Measurements from ENCODE around the gene KHK.
A peak's percentile ranks its signal among the peaks of the same experiment; 100 is the strongest.

The KHK gene

DNA sequence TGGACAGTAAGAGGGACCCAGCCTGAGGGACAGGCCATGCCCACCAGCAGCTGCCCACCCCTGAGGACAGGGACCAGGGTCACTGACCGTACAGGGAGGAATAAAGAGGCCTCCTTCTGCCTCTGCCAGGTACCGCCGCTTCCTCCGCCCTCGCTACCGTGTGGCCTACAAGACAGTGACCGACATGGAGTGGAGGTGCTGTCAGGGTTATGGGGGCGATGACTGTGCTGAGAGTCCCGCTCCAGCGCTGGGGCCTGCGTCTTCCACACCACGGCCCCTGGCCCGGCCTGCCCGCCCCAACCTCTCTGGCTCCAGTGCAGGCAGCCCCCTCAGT is 6.0 kb upstream of the KHK start:
- H3K4me1 ChIP-seq (ENCODE audit: control insufficient read depth in 5 of 5, insufficient read depth in 5 of 5, low read length in 5 of 5) = peaks cover 2 to 63% (median 51%) of the 10 kb centered on the region in 5 donors
- H3K4me3 ChIP-seq (ENCODE audit: low read depth in 1 of 5, low read length in 5 of 5) = no peak overlapping the region
- H3K27me3 ChIP-seq (ENCODE audit: control insufficient read depth in 5 of 5, insufficient read depth in 4 of 5, low read length in 5 of 5) = no peaks in the 10 kb centered on the region
- no peaks in the 10 kb centered on the region for H3K9me3 ChIP-seq (ENCODE audit: control insufficient read depth in 5 of 5, low read length in 5 of 5)
- no peaks in the 10 kb centered on the region for H3K36me3 ChIP-seq (ENCODE audit: control insufficient read depth in 5 of 5, insufficient read depth in 5 of 5, low read length in 5 of 5)
- peak overlapping the region; percentile 76 for H3K27ac ChIP-seq (ENCODE audit: low read depth, low read length)
- H3K9ac ChIP-seq (ENCODE audit: low read length in 5 of 5) = peak overlapping the region in 1 of 5 donors; percentile 9

DNA sequence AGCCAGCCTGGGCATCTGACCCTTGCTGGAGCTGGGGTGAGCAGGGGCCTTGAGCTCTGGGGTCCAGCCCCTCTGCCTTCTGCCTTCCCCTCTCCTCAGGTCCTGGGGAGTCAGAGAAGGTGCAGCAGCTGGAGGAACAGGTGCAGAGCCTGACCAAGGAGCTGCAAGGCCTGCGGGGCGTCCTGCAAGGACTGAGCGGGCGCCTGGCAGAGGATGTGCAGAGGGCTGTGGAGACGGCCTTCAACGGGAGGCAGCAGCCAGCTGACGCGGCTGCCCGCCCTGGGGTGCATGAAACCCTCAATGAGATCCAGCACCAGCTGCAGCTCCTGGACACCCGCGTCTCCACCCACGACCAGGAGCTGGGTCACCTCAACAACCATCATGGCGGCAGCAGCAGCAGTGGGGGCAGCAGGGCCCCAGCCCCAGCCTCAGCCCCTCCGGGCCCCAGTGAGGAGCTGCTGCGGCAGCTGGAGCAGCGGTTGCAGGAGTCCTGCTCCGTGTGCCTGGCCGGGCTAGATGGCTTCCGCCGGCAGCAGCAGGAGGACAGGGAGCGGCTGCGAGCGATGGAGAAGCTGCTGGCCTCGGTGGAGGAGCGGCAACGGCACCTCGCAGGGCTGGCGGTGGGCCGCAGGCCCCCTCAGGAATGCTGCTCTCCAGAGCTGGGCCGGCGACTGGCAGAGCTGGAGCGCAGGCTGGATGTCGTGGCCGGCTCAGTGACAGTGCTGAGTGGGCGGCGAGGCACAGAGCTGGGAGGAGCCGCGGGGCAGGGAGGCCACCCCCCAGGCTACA is 4.4 kb upstream of the KHK start:
- no peaks in the 10 kb centered on the region for H3K27me3 ChIP-seq (ENCODE audit: control insufficient read depth in 5 of 5, insufficient read depth in 4 of 5, low read length in 5 of 5)
- H3K4me3 ChIP-seq (ENCODE audit: low read depth in 1 of 5, low read length in 5 of 5) = no peak overlapping the region
- H3K36me3 ChIP-seq (ENCODE audit: control insufficient read depth in 5 of 5, insufficient read depth in 5 of 5, low read length in 5 of 5) = no peaks in the 10 kb centered on the region
- H3K27ac ChIP-seq (ENCODE audit: low read depth, low read length) = no peak overlapping the region
- H3K4me1 ChIP-seq (ENCODE audit: control insufficient read depth in 5 of 5, insufficient read depth in 5 of 5, low read length in 5 of 5) = peaks cover 2 to 69% (median 60%) of the 10 kb centered on the region in 5 donors
- H3K9ac ChIP-seq (ENCODE audit: low read length in 5 of 5) = no peak overlapping the region
- H3K9me3 ChIP-seq (ENCODE audit: control insufficient read depth in 5 of 5, low read length in 5 of 5) = no peaks in the 10 kb centered on the region

DNA sequence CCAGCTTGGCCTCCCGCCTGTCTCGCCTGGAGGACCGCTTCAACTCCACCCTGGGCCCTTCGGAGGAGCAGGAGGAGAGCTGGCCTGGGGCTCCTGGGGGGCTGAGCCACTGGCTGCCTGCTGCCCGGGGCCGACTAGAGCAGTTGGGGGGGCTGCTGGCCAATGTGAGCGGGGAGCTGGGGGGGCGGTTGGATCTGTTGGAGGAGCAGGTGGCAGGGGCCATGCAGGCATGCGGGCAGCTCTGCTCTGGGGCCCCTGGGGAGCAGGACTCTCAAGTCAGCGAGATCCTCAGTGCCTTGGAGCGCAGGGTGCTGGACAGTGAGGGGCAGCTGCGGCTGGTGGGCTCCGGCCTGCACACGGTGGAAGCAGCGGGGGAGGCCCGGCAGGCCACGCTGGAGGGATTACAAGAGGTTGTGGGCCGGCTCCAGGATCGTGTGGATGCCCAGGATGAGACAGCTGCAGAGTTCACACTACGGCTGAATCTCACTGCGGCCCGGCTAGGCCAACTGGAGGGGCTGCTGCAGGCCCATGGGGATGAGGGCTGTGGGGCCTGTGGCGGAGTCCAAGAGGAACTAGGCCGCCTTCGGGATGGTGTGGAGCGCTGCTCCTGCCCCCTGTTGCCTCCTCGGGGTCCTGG is 3.7 kb upstream of the KHK start:
- no peak overlapping the region for H3K4me3 ChIP-seq (ENCODE audit: low read depth in 1 of 5, low read length in 5 of 5)
- H3K9ac ChIP-seq (ENCODE audit: low read length in 5 of 5) = no peak overlapping the region
- no peaks in the 10 kb centered on the region for H3K27me3 ChIP-seq (ENCODE audit: control insufficient read depth in 5 of 5, insufficient read depth in 4 of 5, low read length in 5 of 5)
- no peak overlapping the region for H3K27ac ChIP-seq (ENCODE audit: low read depth, low read length)
- no peaks in the 10 kb centered on the region for H3K36me3 ChIP-seq (ENCODE audit: control insufficient read depth in 5 of 5, insufficient read depth in 5 of 5, low read length in 5 of 5)
- H3K9me3 ChIP-seq (ENCODE audit: control insufficient read depth in 5 of 5, low read length in 5 of 5) = no peaks in the 10 kb centered on the region
- peaks cover 2 to 70% (median 63%) of the 10 kb centered on the region in 5 donors for H3K4me1 ChIP-seq (ENCODE audit: control insufficient read depth in 5 of 5, insufficient read depth in 5 of 5, low read length in 5 of 5)

DNA sequence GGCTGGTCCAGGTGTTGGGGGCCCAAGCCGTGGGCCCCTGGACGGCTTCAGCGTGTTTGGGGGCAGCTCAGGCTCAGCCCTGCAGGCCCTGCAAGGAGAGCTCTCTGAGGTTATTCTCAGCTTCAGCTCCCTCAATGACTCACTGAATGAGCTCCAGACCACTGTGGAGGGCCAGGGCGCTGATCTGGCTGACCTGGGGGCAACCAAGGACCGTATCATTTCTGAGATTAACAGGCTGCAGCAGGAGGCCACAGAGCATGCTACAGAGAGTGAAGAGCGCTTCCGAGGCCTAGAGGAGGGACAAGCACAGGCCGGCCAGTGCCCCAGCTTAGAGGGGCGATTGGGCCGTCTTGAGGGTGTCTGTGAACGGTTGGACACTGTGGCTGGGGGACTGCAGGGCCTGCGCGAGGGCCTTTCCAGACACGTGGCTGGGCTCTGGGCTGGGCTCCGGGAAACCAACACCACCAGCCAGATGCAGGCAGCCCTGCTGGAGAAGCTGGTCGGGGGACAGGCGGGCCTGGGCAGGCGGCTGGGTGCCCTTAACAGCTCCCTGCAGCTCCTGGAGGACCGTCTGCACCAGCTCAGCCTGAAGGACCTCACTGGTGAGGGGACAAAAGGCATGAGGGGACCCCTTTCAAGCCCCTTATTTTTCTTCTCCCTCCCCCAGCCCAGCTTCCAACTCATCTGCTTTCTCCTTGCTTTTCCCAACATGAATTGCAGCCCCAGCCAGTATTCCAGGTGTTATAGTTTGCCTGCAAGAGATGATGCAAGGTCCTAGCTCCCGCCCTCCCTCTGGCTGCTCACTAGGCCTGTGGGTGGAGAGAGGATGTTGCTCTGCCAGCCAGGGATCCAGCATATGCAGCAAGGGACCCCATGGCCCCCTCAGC is 2.9 kb upstream of the KHK start:
- Histone ChIP-seq H3K36me3 (ENCODE audit: control insufficient read depth in 5 of 5, insufficient read depth in 5 of 5, low read length in 5 of 5) (no peaks in the 10 kb centered on the region), H3K9ac (ENCODE audit: low read length in 5 of 5) (no peak overlapping the region), H3K27ac (ENCODE audit: low read depth, low read length) (no peak overlapping the region), H3K4me1 (ENCODE audit: control insufficient read depth in 5 of 5, insufficient read depth in 5 of 5, low read length in 5 of 5) (peaks cover 2 to 63% (median 57%) of the 10 kb centered on the region in 5 donors), H3K9me3 (ENCODE audit: control insufficient read depth in 5 of 5, low read length in 5 of 5) (no peaks in the 10 kb centered on the region), H3K27me3 (ENCODE audit: control insufficient read depth in 5 of 5, insufficient read depth in 4 of 5, low read length in 5 of 5) (no peaks in the 10 kb centered on the region), H3K4me3 (ENCODE audit: low read depth in 1 of 5, low read length in 5 of 5) (no peak overlapping the region)

DNA sequence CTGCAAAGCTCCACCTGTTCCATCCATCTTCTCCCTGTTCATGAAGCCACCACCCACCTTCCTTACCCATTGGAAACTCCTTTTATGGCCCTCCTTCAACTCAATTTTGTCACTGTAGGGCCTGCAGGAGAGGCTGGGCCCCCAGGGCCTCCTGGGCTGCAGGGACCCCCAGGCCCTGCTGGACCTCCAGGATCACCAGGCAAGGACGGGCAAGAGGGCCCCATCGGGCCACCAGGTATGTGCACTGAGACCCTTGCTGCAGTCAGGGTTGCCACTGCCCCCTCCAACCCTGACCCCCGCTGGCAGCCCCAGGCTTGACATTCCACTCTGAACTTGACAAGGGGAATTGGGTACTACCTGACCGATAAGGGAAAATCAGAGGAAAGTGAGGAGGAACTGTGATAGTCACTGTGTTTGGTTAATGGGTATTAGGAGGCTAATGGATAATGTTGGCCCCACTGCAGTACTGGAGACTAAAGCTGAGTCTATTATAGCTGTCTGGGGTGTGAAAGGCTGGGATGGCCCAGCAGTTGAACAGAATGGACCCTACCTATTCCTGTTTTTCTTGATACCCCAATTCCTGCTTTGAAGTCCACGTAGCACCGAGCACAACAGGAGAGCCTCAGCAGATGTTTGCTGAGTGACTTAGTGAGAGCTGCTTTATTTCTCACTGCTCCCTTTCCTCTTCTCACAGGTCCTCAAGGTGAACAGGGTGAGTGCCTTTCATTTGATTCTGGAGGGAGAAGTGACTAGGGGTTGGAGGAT is 2.1 kb upstream of the KHK start:
- no peak overlapping the region for H3K4me3 ChIP-seq (ENCODE audit: low read depth in 1 of 5, low read length in 5 of 5)
- no peak overlapping the region for H3K27ac ChIP-seq (ENCODE audit: low read depth, low read length)
- H3K9me3 ChIP-seq (ENCODE audit: control insufficient read depth in 5 of 5, low read length in 5 of 5) = no peaks in the 10 kb centered on the region
- H3K27me3 ChIP-seq (ENCODE audit: control insufficient read depth in 5 of 5, insufficient read depth in 4 of 5, low read length in 5 of 5) = no peaks in the 10 kb centered on the region
- no peaks in the 10 kb centered on the region for H3K36me3 ChIP-seq (ENCODE audit: control insufficient read depth in 5 of 5, insufficient read depth in 5 of 5, low read length in 5 of 5)
- H3K4me1 ChIP-seq (ENCODE audit: control insufficient read depth in 5 of 5, insufficient read depth in 5 of 5, low read length in 5 of 5) = peaks cover 2 to 54% (median 49%) of the 10 kb centered on the region in 5 donors
- no peak overlapping the region for H3K9ac ChIP-seq (ENCODE audit: low read length in 5 of 5)

DNA sequence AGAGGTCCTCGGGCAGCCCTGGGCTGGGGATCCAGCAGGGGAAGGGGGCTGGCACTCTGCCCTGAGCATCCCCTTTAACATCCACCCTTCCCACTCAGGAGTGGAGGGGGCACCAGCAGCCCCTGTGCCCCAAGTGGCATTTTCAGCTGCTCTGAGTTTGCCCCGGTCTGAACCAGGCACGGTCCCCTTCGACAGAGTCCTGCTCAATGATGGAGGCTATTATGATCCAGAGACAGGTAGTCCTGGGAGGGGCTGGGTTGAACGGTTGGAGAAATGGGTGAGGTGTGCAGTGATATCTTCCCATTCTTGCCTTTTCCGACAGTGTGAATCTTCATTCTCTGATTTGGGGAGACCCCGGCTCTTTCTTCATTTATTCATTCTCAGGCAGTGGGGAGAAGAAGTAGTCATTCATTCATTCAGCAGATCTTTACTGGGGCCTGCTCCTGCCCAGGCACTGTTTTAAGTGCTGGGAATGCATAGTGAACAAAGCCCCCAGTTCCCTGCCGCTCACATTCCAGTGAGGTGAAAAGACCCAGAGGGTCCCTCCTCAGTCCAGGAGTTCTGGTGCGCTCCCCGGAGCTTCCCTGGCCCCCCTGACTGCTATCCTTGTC is 1.4 kb upstream of the KHK start:
- no peaks in the 10 kb centered on the region for H3K36me3 ChIP-seq (ENCODE audit: control insufficient read depth in 5 of 5, insufficient read depth in 5 of 5, low read length in 5 of 5)

DNA sequence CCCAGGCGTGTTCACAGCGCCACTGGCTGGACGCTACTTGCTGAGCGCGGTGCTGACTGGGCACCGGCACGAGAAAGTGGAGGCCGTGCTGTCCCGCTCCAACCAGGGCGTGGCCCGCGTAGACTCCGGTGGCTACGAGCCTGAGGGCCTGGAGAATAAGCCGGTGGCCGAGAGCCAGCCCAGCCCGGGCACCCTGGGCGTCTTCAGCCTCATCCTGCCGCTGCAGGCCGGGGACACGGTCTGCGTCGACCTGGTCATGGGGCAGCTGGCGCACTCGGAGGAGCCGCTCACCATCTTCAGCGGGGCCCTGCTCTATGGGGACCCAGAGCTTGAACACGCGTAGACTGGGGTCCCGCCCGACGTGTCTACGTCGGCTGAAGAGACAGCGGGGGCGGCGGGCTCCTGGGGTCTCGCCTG is 891 bp upstream of the KHK start:
- Histone ChIP-seq H3K4me1 (ENCODE audit: control insufficient read depth in 5 of 5, insufficient read depth in 5 of 5, low read length in 5 of 5) (peaks cover 2 to 42% (median 37%) of the 10 kb centered on the region in 5 donors), H3K36me3 (ENCODE audit: control insufficient read depth in 5 of 5, insufficient read depth in 5 of 5, low read length in 5 of 5) (no peaks in the 10 kb centered on the region), H3K27ac (ENCODE audit: low read depth, low read length) (peak overlapping the region; percentile 79), H3K4me3 (ENCODE audit: low read depth in 1 of 5, low read length in 5 of 5) (peak overlapping the region in 4 of 5 donors; percentile 70 to 83 (median 74)), H3K27me3 (ENCODE audit: control insufficient read depth in 5 of 5, insufficient read depth in 4 of 5, low read length in 5 of 5) (no peaks in the 10 kb centered on the region), H3K9me3 (ENCODE audit: control insufficient read depth in 5 of 5, low read length in 5 of 5) (no peaks in the 10 kb centered on the region), H3K9ac (ENCODE audit: low read length in 5 of 5) (peak overlapping the region in 4 of 5 donors; percentile 72 to 84 (median 78))

More for the DNA sequence above, 1.4 kb upstream of the KHK start:
- Histone ChIP-seq H3K9me3 (ENCODE audit: control insufficient read depth in 5 of 5, low read length in 5 of 5) (no peaks in the 10 kb centered on the region), H3K9ac (ENCODE audit: low read length in 5 of 5) (peak overlapping the region in 4 of 5 donors; percentile 72 to 84 (median 78)), H3K27ac (ENCODE audit: low read depth, low read length) (peak overlapping the region; percentile 79), H3K4me3 (ENCODE audit: low read depth in 1 of 5, low read length in 5 of 5) (peak overlapping the region in 4 of 5 donors; percentile 70 to 83 (median 74)), H3K4me1 (ENCODE audit: control insufficient read depth in 5 of 5, insufficient read depth in 5 of 5, low read length in 5 of 5) (peaks cover 2 to 48% (median 42%) of the 10 kb centered on the region in 5 donors), H3K27me3 (ENCODE audit: control insufficient read depth in 5 of 5, insufficient read depth in 4 of 5, low read length in 5 of 5) (no peaks in the 10 kb centered on the region)

DNA sequence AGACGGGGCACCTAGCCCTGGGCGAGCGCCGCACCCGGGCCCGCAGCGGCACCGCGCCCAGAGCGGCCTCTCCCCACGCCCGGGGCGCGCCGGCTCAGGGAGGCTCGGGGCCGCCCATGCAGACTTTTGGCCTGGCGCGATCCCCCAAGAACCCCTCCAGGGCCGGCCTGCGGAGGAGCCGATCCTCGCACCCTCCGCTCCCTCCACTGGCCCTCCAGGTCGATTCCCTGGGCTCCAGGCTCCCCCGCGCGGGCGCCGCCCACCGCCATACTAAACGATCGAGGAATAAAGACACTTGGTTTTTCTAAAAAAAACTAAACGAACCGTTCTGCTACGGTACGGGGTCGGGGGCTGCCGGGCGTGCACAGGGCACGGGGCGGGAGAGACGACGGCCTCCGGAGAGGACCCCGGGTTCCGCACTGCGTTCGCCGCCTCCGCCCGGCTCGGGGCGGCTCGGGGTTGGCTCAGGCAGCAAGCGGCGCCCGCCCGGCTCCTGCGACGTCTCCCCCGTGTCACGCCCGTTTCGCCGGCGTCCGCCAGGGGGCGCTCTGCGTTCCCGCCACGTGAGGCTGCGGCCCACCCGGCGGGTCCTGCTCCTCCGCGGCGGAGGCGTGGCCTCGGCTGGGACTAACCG is 365 bp upstream of the KHK start:
- Histone ChIP-seq H3K36me3 (ENCODE audit: control insufficient read depth in 5 of 5, insufficient read depth in 5 of 5, low read length in 5 of 5) (no peaks in the 10 kb centered on the region), H3K27ac (ENCODE audit: low read depth, low read length) (peak overlapping the region; percentile 79), H3K27me3 (ENCODE audit: control insufficient read depth in 5 of 5, insufficient read depth in 4 of 5, low read length in 5 of 5) (no peaks in the 10 kb centered on the region), H3K4me1 (ENCODE audit: control insufficient read depth in 5 of 5, insufficient read depth in 5 of 5, low read length in 5 of 5) (peaks cover 2 to 37% (median 32%) of the 10 kb centered on the region in 5 donors), H3K9ac (ENCODE audit: low read length in 5 of 5) (peak overlapping the region in 4 of 5 donors; percentile 66 to 84 (median 76)), H3K4me3 (ENCODE audit: low read depth in 1 of 5, low read length in 5 of 5) (peak overlapping the region in 4 of 5 donors; percentile 72 to 83 (median 76)), H3K9me3 (ENCODE audit: control insufficient read depth in 5 of 5, low read length in 5 of 5) (no peaks in the 10 kb centered on the region)
